Measurements from ENCODE around the gene C3orf22. TPM values are rescaled to one million over a fixed set of nuclear protein-coding genes. Genes with fewer than 3 reads are reported as not detected.

Gene C3orf22
- total RNA-seq, 4 donors from 2014 or later = not detected

GRCh38 chr3:126551839-126552687, 6.7 kb downstream of the C3orf22 start:
- ATAC-seq (ENCODE audit: low FRiP score) (no peak), DNase-seq (ENCODE audit: low spot score) (peak; percentile 7)
- TF ChIP-seq CTCF (IDR thresholded peaks at IDR 0.05) = no peak

GRCh38 chr3:126551121-126551838, 7.5 kb downstream of the C3orf22 start:
- TF ChIP-seq CTCF (IDR thresholded peaks at IDR 0.05) = no peak
- peak; percentile 13 for DNase-seq (ENCODE audit: low spot score)
- ATAC-seq (ENCODE audit: low FRiP score) = no peak

GRCh38 chr3:126550488-126551051, 8.2 kb downstream of the C3orf22 start:
- no peak for ATAC-seq (ENCODE audit: low FRiP score)
- TF ChIP-seq CTCF (IDR thresholded peaks at IDR 0.05) = no peak
- DNase-seq (ENCODE audit: low spot score) = peak; percentile 18

- DNase-seq (ENCODE audit: low spot score) (peak; percentile 10), ATAC-seq (ENCODE audit: low FRiP score) (no peak)
- TF ChIP-seq CTCF (IDR thresholded peaks at IDR 0.05) = no peak
Measured at GRCh38 chr3:126549861-126550487, 8.8 kb downstream of the C3orf22 start.

- DNase-seq (ENCODE audit: low spot score) = no peak
- TF ChIP-seq CTCF (IDR thresholded peaks at IDR 0.05) = no peak
- no peak for ATAC-seq (ENCODE audit: low FRiP score)
Measured at GRCh38 chr3:126548556-126549466, 9.9 kb downstream of the C3orf22 start.

GRCh38 chr3:126547721-126548120, 11.0 kb downstream of the C3orf22 start:
- no peak for ATAC-seq (ENCODE audit: low FRiP score)
- peak; percentile 9 for DNase-seq (ENCODE audit: low spot score)
- TF ChIP-seq CTCF (IDR thresholded peaks at IDR 0.05) = no peak
